GM18498 (cell line): ENCODE data around the gene TMEM253.

Experiments
- ATAC-seq: cut with Tn5 transposase; IDR thresholded peaks from one replicate; pipeline ENCODE4 v1.9.1; 2021; ENCODE audit warnings: mild to moderate bottlenecking, moderate library complexity; ENCODE audit not compliant: unreplicated experiment

Gene TMEM253

DNA sequence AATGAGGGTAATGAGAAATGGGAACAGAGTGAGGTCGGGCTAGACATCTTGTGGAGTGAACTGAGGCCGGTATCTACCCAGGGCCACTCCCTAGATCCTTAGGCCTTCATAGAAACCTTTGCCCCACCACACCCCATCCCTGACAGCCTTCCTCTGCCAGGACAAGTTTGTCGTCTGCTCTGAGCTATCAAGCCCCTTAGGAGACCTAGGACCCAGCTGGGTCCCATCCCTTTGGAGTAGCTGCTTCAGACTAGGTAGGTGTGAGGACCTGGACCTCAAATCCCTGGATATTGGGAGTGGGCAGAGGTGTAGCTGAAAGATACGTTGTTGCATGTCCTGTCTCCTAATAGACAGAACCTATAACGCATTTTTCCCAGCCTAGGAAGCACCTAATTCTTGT, at the start of gene TMEM253:
Gene TMEM253, plus strand, starts transcription at position 136 of the 400 bp plus-strand sequence. CDS start 278 bp downstream, outside the sequence.
- no peak for ATAC-seq

DNA sequence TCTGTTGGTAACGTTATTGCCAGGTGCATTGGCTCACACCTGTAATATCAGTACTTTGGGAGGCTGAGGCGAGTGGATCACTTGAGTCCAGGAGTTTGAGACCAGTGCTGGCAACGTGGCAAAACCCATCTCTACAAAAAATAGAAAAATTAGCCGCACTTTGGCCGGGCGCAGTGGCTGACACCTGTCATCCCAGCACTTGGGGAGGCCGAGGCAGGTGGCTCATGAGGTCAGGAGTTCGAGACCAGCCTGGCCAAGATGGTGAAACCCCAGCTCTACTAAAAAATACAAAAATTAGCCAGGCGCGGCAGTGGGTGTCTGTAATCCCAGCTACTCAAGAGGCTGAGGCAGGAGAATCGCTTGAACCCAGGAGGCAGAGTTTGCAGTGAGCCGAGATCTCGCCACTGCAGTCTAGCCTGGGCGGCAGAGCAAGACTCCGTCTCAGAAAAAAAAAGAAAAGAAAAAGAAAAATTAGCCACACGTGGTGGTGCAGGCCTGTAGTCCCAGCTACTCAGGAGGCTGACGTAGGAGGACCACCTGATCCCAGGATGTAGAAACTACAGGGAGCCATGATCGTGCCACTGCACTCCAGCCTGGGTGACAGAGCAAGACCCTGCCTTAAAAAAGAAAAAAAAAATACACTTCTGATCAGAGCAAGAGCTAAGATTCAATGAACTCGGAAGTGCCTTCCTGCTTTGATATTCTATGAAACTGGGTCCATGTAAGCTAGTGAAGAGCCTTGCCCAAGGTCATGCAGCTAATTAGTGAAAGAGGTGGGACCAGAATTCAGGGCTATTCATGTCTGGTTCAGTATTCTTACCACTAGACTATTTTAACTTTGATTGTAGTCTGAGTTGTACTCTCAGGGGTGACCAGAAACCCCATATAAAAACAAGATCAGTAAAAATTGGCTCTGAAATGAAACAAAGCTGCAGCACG, 47.4 kb upstream of the TMEM253 start:
- ATAC-seq = no peak

DNA sequence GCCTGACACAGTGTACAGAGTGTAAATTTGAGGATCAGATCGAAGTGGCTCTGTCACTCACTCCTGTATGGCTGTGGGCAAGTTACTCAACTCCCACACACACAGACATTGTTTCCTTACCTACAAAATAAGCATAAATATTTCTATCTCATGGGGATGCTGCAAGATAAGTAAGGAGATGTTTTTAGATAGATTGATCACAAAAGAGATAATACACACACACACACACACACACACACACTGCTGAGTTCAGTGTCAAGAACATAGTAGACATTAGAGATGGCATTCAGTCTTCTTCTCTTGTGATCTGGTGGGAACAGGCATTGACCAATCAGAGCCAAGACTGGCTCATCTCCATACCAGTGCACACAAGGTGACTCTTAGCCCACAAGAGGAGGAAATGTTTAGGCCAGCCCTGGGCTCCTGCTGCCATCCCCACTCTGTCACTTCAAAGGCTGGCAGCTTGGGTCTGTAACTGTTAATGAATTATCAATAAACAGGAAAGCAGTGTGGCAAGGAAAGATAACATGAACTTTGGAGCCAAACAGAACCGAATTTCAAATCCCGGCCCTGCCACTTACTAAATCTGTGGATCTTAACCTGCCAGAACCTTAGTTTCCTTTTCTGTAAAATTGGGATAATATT, 46.6 kb upstream of the TMEM253 start:
- ATAC-seq = no peak

DNA sequence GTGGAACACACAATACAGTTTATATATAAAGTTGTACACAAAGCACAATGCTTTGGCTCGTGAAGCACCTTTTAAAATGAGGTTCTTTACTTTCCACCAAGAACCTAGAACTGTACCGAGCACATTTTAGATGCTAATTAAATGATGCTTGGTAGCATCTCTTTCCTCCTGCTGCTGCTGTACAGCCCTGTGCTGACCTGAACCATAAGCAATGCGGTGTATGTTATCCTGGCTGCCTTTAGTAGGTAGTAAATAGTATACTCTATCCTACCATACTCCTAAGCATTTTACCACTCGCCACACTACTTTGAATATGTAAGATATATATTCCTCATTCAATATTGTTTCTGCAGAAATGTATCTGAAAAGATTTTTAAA, 46.1 kb upstream of the TMEM253 start:
- ATAC-seq = no peak

DNA sequence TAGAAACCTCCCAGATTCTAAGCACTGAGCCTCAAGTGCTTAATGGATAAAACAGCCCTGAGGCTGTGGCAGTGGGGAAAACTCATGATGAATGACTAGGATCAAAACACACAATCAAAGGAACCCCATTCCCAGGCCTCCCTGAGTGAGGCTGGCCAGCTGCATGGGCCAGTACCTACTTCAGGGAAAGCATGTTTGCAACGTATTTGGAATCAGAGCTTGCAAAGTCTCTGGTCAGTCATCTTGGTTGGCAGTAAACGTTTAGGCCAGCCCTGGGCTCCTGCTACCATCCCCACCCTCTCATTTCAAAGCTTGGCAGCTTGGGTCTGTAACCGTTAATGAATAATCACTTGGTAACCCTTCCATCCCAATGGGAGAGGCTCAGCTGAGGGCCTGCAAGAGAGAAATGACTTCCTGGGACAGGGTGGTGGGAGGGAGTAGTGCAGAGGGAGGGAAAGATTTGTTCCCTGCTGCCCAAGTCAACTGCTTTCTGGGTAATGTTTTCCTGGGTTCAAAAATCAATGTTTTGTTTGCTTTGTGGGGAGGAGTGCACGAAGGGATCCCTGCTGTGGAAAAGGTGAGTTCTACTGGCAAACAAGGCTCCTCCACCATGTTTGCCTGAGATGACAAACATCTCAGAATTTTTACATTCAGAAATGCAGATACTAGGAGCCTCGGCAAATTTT, 45.3 kb upstream of the TMEM253 start:
- no peak for ATAC-seq

DNA sequence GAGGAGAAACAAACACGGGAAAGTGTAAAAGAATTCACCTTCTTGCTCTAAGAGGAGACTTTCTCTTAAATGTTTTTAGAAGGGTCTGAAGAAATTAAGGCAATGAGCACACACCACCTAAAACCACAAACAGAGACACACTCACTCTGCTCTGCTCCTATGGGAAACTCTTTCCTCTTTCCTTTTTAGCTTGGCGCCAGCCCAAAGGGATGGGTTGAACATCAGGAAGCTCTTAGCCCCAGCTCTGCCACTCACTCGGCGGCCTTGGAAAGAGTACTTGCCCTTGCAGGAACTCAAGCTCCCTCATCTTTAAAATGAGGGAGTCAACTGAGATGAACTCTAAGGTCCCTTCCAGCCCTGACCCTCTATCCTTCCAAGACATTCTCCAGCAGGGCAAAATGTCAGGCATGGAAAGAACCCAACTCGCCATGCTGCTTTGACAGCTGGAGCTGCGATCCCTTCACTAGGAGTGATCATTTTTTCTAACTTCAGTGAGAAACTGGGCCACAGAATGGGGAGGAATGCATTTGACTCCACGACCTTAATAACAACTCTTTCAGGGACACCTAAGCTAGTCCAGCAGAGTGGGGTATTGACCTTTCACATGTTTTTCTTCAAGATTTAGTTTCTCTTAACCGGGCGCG, 44.2 kb upstream of the TMEM253 start:
- ATAC-seq = no peak

DNA sequence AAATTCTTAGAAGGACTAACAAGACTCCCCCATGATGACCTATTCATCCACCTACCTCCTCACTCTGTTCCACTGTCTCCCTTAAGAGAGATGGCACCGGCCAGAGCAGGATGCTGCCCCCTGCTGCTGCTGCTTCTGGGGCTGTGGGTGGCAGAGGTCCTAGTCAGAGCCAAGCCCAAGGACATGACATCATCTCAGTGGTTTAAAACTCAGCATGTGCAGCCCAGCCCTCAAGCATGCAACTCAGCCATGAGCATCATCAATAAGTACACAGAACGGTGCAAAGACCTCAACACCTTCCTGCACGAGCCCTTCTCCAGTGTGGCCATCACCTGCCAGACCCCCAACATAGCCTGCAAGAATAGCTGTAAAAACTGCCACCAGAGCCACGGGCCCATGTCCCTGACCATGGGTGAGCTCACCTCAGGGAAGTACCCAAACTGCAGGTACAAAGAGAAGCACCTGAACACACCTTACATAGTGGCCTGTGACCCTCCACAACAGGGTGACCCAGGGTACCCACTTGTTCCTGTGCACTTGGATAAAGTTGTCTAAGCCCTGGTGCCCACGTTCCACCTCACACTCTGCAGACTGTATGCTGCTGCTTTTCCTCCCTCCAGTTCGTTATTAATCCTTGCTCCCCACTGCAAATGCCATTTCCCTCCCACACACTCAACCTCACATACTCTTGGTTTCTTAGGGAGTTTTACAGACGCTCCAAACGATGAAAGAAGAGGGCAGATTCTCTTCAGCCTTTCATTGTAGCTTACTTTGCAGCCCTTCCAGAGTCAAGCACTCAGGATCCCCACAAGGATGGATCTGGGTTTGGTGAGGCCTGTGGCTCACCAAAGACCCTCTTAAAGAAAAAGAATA, 42.8 kb upstream of the TMEM253 start, which contains the start of gene RNASE8:
Gene RNASE8, plus strand, starts transcription at position 20 of the 873 bp plus-strand sequence. Its CDS starts 71 bp downstream, at position 91.
- ATAC-seq = no peak

DNA sequence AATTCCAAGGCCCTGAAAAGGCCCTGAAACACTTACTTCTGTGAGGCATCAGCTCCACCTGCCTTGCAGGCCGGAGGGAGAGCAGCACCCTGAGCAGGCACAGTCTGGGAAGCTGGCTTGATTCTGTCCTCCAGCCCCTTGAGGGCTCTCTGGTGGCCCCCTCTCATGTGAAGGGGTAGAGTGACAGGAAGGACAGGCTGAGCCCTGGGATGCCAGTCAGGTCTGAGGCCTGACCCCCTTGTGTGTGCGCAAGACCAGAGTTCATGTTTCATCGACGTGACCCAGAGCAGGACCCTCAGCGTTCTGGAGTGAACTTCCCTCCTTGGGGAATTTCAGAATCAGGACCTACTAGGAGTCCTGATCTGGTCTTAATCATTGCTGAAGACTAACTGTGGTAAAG, 42.0 kb upstream of the TMEM253 start:
- no peak for ATAC-seq

DNA sequence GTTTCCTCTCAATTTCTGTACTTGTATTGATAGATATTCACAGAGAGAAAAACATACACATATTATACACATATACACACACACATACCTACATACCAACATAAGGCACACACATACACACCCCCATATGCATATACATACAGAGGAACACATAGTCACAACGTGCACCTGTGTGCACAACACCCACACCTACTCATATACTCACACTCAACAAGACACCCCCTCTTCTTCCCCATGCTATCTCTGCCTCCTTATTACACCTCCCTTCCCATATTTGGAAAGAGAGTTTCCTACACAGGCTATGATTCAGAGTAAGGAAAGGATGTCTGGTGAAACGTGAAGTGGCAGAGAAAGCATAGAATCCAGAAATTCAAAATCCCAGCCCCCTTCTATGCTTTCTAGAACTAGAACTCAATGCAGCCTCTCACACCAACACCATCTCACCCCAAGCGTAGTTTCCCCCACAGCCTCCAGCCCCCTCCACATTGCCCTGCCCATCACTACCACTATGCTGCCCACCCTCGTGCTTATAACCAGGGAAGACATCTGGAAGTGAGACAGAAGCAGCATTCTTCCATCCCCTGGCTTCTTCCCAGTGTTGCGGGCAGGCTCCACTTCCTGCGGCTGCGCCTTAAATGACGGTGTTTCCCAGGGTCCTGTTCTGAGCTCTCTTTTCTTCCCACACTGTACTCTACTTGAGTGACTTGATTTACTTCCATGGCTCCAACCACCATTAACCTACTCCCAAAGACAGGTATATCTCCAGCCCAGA, 40.8 kb upstream of the TMEM253 start:
- no peak for ATAC-seq

DNA sequence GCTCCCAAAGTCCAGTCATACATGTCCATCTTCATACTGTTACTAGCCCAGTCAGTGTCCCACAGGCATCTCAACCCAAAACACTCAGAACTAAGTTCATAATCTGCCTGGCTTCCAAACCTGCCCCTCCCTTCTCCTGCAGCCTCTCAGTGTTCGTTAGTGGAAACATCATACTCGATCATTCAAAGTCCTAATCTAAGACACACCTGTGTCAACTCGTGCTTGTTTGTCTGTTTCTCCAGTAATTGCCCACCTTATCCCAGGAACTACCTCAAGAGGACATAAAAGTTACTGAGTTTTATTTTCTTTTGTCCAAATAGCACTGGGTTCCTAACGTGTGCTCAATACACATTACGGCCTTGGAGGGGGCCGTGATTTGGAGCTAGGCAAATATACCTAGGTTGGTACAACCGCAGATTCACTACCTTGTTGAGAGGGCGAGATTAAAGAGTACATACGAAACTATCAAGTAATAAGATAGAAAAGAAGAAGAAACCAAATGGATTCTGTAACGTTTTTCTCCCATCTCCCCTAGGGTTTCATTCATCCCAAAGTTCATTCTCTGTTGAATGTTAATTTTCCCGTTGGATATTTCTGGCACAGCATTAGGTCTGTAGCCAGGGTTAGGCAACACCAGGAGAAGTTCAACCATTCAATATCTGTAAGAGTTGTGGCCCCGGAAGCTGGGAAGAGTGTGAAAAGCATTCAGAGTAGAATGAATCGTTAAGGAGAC, 40.1 kb upstream of the TMEM253 start:
- ATAC-seq = no peak

DNA sequence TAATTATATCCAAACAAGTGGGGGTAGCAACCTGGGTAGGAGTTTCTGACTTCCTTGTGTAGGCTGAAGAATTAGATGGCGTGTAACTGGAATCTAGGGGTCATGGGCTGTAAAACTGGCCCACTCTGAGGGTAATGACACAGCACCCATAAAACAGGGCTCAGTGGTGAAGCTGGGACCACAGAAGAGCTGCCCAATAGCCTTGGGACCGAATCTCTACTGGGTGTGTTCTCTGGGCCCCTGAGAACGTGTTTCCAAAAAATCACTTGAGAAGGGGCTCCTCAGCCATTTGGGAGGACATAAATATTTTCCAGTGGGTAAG, 39.6 kb upstream of the TMEM253 start:
- no peak for ATAC-seq

DNA sequence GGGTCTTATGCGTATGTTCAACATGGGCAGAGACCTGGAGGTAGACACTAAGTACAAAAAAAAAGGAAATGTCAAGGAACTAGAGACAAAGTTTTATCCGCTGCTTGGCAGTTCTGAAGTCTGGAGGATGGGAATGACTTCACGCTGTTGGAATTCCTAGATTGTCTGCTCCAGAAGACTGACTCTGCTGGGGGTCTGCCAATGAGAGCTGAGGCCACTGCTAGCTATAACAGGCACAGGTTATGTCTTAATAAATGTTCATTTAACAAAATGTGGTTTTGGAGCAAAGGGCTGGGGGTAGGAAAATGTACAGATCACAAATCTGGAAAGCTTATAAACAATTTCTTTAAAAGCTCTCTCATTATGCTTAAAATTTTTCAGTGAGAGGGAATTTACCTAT, 37.4 kb upstream of the TMEM253 start:
- ATAC-seq = no peak

DNA sequence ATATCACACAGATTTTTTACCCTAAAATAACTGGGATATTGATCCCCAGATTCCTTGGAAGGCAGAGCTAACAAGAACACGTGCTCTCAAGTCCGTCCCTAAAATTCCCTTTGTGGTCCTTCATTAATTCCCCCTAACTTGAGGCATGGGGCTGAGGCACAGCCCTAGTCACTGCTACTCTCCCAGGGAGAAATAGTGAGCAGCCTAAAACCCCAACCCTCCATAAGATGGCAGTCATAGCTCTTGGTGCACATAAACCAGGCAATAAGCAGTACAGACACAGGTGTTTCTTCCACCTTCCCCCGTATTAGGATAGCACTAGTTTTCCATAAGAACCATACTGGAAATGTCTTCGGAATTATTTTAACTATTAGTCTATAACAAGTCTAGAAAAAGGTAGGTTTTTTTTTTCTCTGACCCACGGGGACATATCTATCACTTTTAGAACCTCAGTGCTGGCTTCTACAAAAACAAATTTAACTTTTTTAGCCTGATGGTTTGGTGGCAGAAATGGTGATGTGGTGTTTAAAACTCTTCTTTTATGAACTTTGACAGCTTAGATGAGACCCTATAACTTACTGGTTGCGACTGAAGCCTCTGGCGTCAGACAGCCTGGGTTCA, 33.9 kb upstream of the TMEM253 start:
- ATAC-seq = no peak

DNA sequence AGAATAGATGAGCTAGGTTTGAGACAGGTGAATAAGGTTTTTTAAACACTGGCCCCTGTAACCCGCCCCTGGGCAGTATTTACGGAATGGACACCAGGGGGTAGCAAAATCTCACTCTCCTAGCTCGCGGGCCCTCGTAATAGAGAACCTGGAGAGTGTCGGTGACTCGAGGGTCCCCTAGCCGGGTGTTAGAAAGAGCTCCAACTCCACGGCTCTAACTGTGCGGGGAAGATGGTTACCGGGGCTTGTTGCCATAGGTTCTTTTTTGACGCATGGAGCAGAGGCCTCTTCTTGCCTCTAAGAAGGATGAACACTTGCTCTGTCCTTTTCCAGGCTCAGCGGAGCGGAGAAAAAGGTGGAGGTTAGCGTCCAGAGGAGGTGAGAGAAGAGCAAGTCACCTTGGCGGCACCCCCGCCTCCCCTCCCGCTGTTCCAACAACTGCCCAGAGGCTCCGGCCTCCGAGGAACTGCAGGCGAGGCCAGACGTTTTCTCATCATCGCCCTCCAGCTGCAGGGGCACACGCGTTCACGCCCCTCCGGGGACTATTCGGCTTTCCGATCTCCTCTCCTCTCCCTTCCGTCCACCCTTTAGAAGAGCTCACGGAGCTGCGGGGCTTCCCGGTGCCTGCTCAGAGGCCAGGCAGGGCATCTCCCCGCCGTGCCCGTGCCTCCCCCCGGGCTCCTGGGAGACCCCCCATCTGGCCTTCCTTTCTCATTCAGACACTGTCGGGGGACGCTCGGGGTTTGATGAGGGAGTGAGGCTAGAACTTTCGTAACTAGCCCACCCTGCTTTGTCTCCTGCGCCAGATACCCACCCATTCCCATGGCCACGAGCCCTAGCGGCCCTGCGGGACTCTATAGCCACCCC, 32.1 kb upstream of the TMEM253 start:
- ATAC-seq = no peak

DNA sequence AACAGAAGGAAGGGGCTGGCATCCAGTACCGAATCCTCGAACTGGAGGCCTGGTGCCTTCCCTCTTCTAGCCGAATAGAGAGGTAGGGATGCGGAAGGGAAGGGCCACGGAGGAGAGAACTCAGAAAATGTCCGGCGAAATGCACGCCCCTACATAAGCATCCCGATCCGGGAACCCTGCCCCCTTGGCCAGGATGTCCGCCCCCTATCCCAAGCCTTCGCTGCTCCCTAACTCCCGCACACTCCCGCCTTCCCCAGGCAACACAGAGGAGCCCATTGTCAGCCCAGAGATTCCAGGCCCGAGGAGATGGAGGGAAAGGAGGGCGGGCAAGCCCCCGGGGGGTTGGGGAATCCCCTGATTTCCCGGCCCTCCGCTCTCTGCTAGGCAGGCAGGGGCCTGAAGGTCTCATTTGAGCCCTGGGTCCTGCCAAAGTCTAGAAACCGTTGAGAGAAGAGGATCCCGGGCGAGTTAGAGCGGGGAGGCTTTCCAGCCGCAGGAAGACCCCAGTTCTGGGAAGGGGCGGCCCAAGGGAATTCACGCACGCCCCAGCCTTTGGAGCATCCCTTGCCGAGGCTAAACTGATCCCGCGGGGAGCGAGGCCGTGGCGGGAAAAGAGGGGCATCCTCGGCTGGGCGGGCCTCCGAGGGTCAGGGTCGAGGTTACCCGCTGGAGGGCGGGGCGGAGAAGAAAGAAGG, 31.3 kb upstream of the TMEM253 start:
- no peak for ATAC-seq

DNA sequence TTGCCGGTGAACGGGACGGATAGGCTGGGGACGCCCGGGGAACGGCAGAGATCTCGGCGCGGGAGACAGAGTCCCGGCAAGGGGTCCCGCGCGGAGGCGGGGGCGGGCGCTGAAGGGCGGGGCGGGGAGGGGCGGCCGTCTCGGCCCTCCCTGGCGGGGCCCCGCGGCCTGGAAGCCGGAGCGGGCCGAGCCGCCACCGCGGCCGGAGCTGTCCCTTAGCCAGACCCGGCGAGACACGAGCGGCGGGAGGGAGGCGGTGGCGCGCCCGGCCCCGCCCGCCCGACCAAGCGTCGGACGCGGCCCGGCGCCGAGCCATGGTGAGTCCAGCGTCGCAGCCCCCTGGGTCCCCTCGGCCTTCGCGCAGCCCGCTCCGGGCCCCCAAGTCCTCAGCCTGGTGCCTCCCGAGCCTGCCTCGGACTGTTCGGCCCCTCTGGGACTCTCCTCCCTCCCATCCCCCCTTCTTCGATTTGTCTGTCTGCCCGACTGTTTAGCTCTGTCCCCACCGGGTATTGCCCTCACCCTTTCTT, 30.7 kb upstream of the TMEM253 start, which contains the start of gene ARHGEF40:
Gene ARHGEF40, plus strand, starts transcription at position 222 of the 527 bp plus-strand sequence. Its CDS starts 93 bp downstream, at position 315.
- no peak for ATAC-seq
